ENCODE data around the gene SEZ6L. TPM values are rescaled to one million over a fixed set of nuclear protein-coding genes. Genes with fewer than 3 reads are reported as not detected.

The SEZ6L gene
- total RNA-seq, 4 donors from 2014 or later: 0.10 to 0.13 TPM; not detected in 2

GRCh38 chr22:26339755-26340154, 170.5 kb downstream of the SEZ6L start:
- Histone ChIP-seq H3K4me3 (no peak overlapping the region), H3K9me3 (no peaks in the 10 kb centered on the region), H3K4me1 (no peaks in the 10 kb centered on the region), H3K27me3 (peaks cover 0 to 6% (median 2%) of the 10 kb centered on the region in 3 donors), H3K27ac (no peak overlapping the region), H3K36me3 (no peaks in the 10 kb centered on the region)
- DNase-seq (peak in 1 of 2 donors; percentile 49), ATAC-seq (peak in 1 of 2 donors; percentile 66)
- no peak for TF ChIP-seq POLR2A (IDR thresholded peaks at IDR 0.05)
- TF ChIP-seq CTCF (IDR thresholded peaks at IDR 0.05 in 4 of 5, conservative IDR thresholded peaks at IDR 0.05 in 1 of 5): no peak
- intact Hi-C loops (cut with DNase I; ENCODE audit: low total_unique reads): loop anchor here (10.0 kb wide), 1 partner anchor 255 kb away; no protein-coding TSS in a partner anchor
- in situ Hi-C loops (cut with MboI; ENCODE audit: low sequenced_read_pairs in 4 of 4): loop anchor here in 1 of 4 donors (10.0 to 25.0 kb wide), 3 partner anchors 165 to 877 kb away; no protein-coding TSS in a partner anchor

- ATAC-seq: no peak
- in situ Hi-C loops (cut with MboI; ENCODE audit: low sequenced_read_pairs in 4 of 4): loop anchor here in 1 of 4 donors (25.0 kb wide), 1 partner anchor 881 kb away; no protein-coding TSS in a partner anchor
- intact Hi-C loops (cut with DNase I; ENCODE audit: low total_unique reads): no loop called here
- Histone ChIP-seq H3K27ac (no peak overlapping the region), H3K4me3 (no peak overlapping the region), H3K36me3 (no peaks in the 10 kb centered on the region), H3K27me3 (peaks cover 0 to 6% (median 2%) of the 10 kb centered on the region in 3 donors), H3K4me1 (no peaks in the 10 kb centered on the region), H3K9me3 (no peaks in the 10 kb centered on the region)
- no peak for DNase-seq
- TF ChIP-seq POLR2A (IDR thresholded peaks at IDR 0.05): no peak
- no peak for TF ChIP-seq CTCF (IDR thresholded peaks at IDR 0.05 in 4 of 5, conservative IDR thresholded peaks at IDR 0.05 in 1 of 5)
These were observed 173.6 kb downstream of the SEZ6L start for GRCh38 chr22:26342745-26343410.

- in situ Hi-C loops (cut with MboI; ENCODE audit: low sequenced_read_pairs in 4 of 4) (loop anchor here in 1 of 4 donors (25.0 kb wide), 1 partner anchor 883 kb away; no protein-coding TSS in a partner anchor), intact Hi-C loops (cut with DNase I; ENCODE audit: low total_unique reads) (no loop called here)
- no peak for ATAC-seq
These were observed 176.2 kb downstream of the SEZ6L start for GRCh38 chr22:26345496-26345895.

GRCh38 chr22:26348810-26349526, 179.7 kb downstream of the SEZ6L start:
- no peaks in the 10 kb centered on the region for H3K4me1 ChIP-seq
- H3K36me3 ChIP-seq: no peaks in the 10 kb centered on the region
- H3K9me3 ChIP-seq: no peaks in the 10 kb centered on the region
- peaks cover 0 to under 1% (median 0%) of the 10 kb centered on the region in 3 donors for H3K27me3 ChIP-seq
- no peak for DNase-seq
- no peak for ATAC-seq
- no peak overlapping the region for H3K4me3 ChIP-seq
- in situ Hi-C loops (cut with MboI; ENCODE audit: low sequenced_read_pairs in 4 of 4): loop anchor here in 1 of 4 donors (25.0 kb wide), 1 partner anchor 887 kb away; no protein-coding TSS in a partner anchor
- H3K27ac ChIP-seq: no peak overlapping the region
- intact Hi-C loops (cut with DNase I; ENCODE audit: low total_unique reads): no loop called here
- TF ChIP-seq POLR2A (IDR thresholded peaks at IDR 0.05): no peak
- no peak for TF ChIP-seq CTCF (IDR thresholded peaks at IDR 0.05 in 4 of 5, conservative IDR thresholded peaks at IDR 0.05 in 1 of 5)

More at GRCh38 chr22:26345496-26345895, 176.2 kb downstream of the SEZ6L start:
- Histone ChIP-seq H3K27me3 (peaks cover 0 to 2% (median 0%) of the 10 kb centered on the region in 3 donors), H3K27ac (no peak overlapping the region), H3K4me1 (no peaks in the 10 kb centered on the region), H3K9me3 (no peaks in the 10 kb centered on the region), H3K4me3 (no peak overlapping the region), H3K36me3 (no peaks in the 10 kb centered on the region)
- no peak for DNase-seq
- TF ChIP-seq CTCF (IDR thresholded peaks at IDR 0.05 in 4 of 5, conservative IDR thresholded peaks at IDR 0.05 in 1 of 5): no peak
